H1 (cell line): ENCODE results near the gene MRM2. TPM values are rescaled to one million over a fixed set of nuclear protein-coding genes. Genes with fewer than 3 reads are reported as not detected.

Experiments
- CTCF ChIA-PET: fragments of 300-600 bp; sonication (Branson Sonifier 250); formaldehyde crosslinking; loops from one replicate; lab custom pipeline; 2021; ENCODE audit not compliant: partially characterized antibody; lab: Charles Lee
- POLR2A ChIA-PET: fragments of 300-600 bp; sonication (Branson Sonifier 250); formaldehyde crosslinking; loops from one replicate; lab custom pipeline; 2021; ENCODE audit warnings: inconsistent platforms; ENCODE audit not compliant: partially characterized antibody; lab: Charles Lee
- DNase-seq, 2 experiments: peaks; one replicate each; pipeline versions ENCODE4 v3.0.0 to v3.0.0-alpha.2; 2010 to 2022; ENCODE audit warnings: low spot score in 2 of 2, low read depth in 1 of 2, mixed read lengths in 1 of 2
- FAIRE-seq: peaks from 2 replicates; lab custom pipeline; 2011; peaks lifted over from hg19 to GRCh38; lab: Jason Lieb, UNC
- H2AFZ ChIP-seq: 2 replicates; pipeline ENCODE4 v1.8.1; 2012; ENCODE audit warnings: low read length, inconsistent platforms
- H2AK5ac ChIP-seq: 2 replicates; pipeline ENCODE4 v1.6.1; 2013; ENCODE audit warnings: low read depth, low read length
- H2BK120ac ChIP-seq: replicated peaks from 2 replicates; pipeline ENCODE3; 2013; ENCODE audit warnings: low read depth, low read length, inconsistent platforms
- H2BK12ac ChIP-seq: 2 replicates; pipeline ENCODE4 v1.6.1; 2013; ENCODE audit warnings: low read depth, low read length
- H2BK15ac ChIP-seq: 2 replicates; pipeline ENCODE4 v1.6.1; 2013; ENCODE audit warnings: low read length
- H2BK20ac ChIP-seq: 2 replicates; pipeline ENCODE4 v1.6.1; 2013; ENCODE audit warnings: low read length
- H2BK5ac ChIP-seq: 2 replicates; pipeline ENCODE4 v1.6.1; 2013; ENCODE audit warnings: low read depth, low read length
- H3K14ac ChIP-seq: 2 replicates; pipeline ENCODE4 v1.6.1; 2013; ENCODE audit warnings: inconsistent platforms; ENCODE audit not compliant: insufficient read length
- H3K18ac ChIP-seq: 2 replicates; pipeline ENCODE4 v1.6.1; 2013; ENCODE audit warnings: low read length; ENCODE audit errors: extremely low read depth
- H3K23ac ChIP-seq: 2 replicates; pipeline ENCODE4 v1.6.1; 2013; ENCODE audit warnings: inconsistent platforms; ENCODE audit not compliant: insufficient read length
- H3K23me2 ChIP-seq: 2 replicates; pipeline ENCODE4 v1.6.1; 2013; ENCODE audit warnings: low read depth, low read length
- H3K27ac ChIP-seq: 2 replicates; pipeline ENCODE4 v1.6.1; 2011; ENCODE audit warnings: low read depth, low read length, inconsistent platforms
- H3K27me3 ChIP-seq, 4 experiments: replicated peaks in 1 of 4; 1 replicate in 1 of 4; 2 replicates in 3 of 4; pipeline versions ENCODE4 v1.6.1 to v1.8.1; 2011 to 2013; ENCODE audit warnings: low read length in 3 of 4, mild to moderate bottlenecking in 3 of 4, inconsistent platforms in 2 of 4, mixed read lengths in 2 of 4, moderate library complexity in 1 of 4; ENCODE audit not compliant: control insufficient read depth in 3 of 4, insufficient read depth in 3 of 4; ENCODE audit errors: extremely low read depth in 1 of 4
- H3K36me3 ChIP-seq, 4 experiments: 2 replicates each; pipeline versions ENCODE4 v1.6.1 to v1.8.1; 2011 to 2013; ENCODE audit warnings: mild to moderate bottlenecking in 4 of 4, low read length in 3 of 4, moderate library complexity in 2 of 4, control low read depth in 1 of 4, inconsistent platforms in 1 of 4; ENCODE audit not compliant: insufficient read depth in 4 of 4, control insufficient read depth in 2 of 4
- H3K4ac ChIP-seq: replicated peaks from 2 replicates; pipeline ENCODE3; 2013; ENCODE audit warnings: low read length, low read depth, mixed read lengths, inconsistent platforms; ENCODE audit not compliant: insufficient read length
- H3K4me1 ChIP-seq, 4 experiments: replicated peaks in 1 of 4; 1 replicate in 1 of 4; 2 replicates in 3 of 4; pipeline versions ENCODE4 v1.6.1 to v1.8.1; 2011 to 2013; ENCODE audit warnings: low read length in 3 of 4, inconsistent platforms in 2 of 4, mixed read lengths in 1 of 4; ENCODE audit not compliant: insufficient read depth in 4 of 4, control insufficient read depth in 3 of 4
- H3K4me2 ChIP-seq, 2 experiments: 2 replicates each; pipeline versions ENCODE4 v1.6.1 to v1.8.1; 2011 to 2013; ENCODE audit warnings: low read depth in 2 of 2, low read length in 2 of 2, control low read depth in 1 of 2, inconsistent platforms in 1 of 2, mild to moderate bottlenecking in 1 of 2; ENCODE audit not compliant: insufficient read depth in 1 of 2
- H3K4me3 ChIP-seq, 4 experiments: fragments of 200-600, 300-600 bp in 1 of 4; sonication (generic), shearing (Covaris generic), sonication (Bioruptor Twin) in 1 of 4; 2 replicates each; pipeline versions ENCODE4 v1.5.1 to v1.8.1; 2011 to 2016; ENCODE audit warnings: low read length in 4 of 4, low read depth in 3 of 4, control low read depth in 2 of 4, inconsistent platforms in 2 of 4, mild to moderate bottlenecking in 2 of 4, mixed read lengths in 1 of 4, moderate library complexity in 1 of 4; ENCODE audit not compliant: insufficient read depth in 2 of 4; ENCODE audit errors: extremely low read depth in 1 of 4
- H3K56ac ChIP-seq: replicated peaks from 2 replicates; pipeline ENCODE3; 2013; ENCODE audit warnings: low read depth, mild to moderate bottlenecking, mixed read lengths, low read length, inconsistent platforms; ENCODE audit not compliant: insufficient read length
- H3K79me1 ChIP-seq: 2 replicates; pipeline ENCODE4 v1.6.1; 2013; ENCODE audit warnings: low read depth, low read length, control low read depth
- H3K79me2 ChIP-seq, 2 experiments: 2 replicates each; pipeline versions ENCODE4 v1.6.1 to v1.8.1; 2012 to 2013; ENCODE audit warnings: low read length in 2 of 2, mild to moderate bottlenecking in 2 of 2, inconsistent platforms in 1 of 2; ENCODE audit not compliant: insufficient read depth in 2 of 2, control insufficient read depth in 1 of 2
- H3K9ac ChIP-seq, 4 experiments: replicated peaks in 1 of 4; 1 replicate in 1 of 4; 2 replicates in 3 of 4; pipeline versions ENCODE4 v1.6.1 to v1.8.1; 2011 to 2013; ENCODE audit warnings: low read depth in 3 of 4, low read length in 3 of 4, control low read depth in 2 of 4, mild to moderate bottlenecking in 2 of 4, moderate library complexity in 2 of 4, inconsistent platforms in 1 of 4; ENCODE audit errors: extremely low read depth in 1 of 4
- H3K9me3 ChIP-seq, 2 experiments: 2 replicates each; pipeline versions ENCODE4 v1.6.1 to v1.8.1; 2012 to 2013; ENCODE audit warnings: mild to moderate bottlenecking in 2 of 2, moderate library complexity in 2 of 2, control low read depth in 1 of 2, inconsistent platforms in 1 of 2, low read depth in 1 of 2, low read length in 1 of 2, mixed read lengths in 1 of 2; ENCODE audit not compliant: insufficient read depth in 2 of 2
- H4K20me1 ChIP-seq, 2 experiments: replicated peaks in 1 of 2; 2 replicates each; pipeline versions ENCODE3 to v1.8.1; 2011 to 2013; ENCODE audit warnings: inconsistent platforms in 2 of 2, low read length in 2 of 2, mild to moderate bottlenecking in 1 of 2; ENCODE audit not compliant: insufficient read depth in 2 of 2, control insufficient read depth in 1 of 2
- H4K5ac ChIP-seq: 2 replicates; pipeline ENCODE4 v1.6.1; 2013; ENCODE audit warnings: low read length, low read depth, mixed read lengths, inconsistent platforms; ENCODE audit not compliant: insufficient read length
- H4K8ac ChIP-seq: 2 replicates; pipeline ENCODE4 v1.8.0; 2013; ENCODE audit warnings: mild to moderate bottlenecking, moderate library complexity, low read length, inconsistent platforms; ENCODE audit not compliant: insufficient read depth; ENCODE audit errors: extremely low read depth
- H4K91ac ChIP-seq: replicated peaks from 2 replicates; pipeline ENCODE3; 2013; ENCODE audit warnings: low read length, mixed read lengths, inconsistent platforms; ENCODE audit not compliant: insufficient read length
- BACH1 ChIP-seq: IDR thresholded peaks from 2 replicates; pipeline ENCODE4 v1.6.1; 2012; ENCODE audit warnings: low read length, improper control_type of control experiment
- NANOG ChIP-seq: IDR thresholded peaks from 2 replicates; pipeline ENCODE4 v1.6.1; 2011; ENCODE audit warnings: low read length, low read depth, mild to moderate bottlenecking, inconsistent platforms; ENCODE audit not compliant: insufficient read depth, poor library complexity, severe bottlenecking
- RBBP5 ChIP-seq: IDR thresholded peaks from 2 replicates; pipeline ENCODE4 v1.7.1; 2012; ENCODE audit warnings: low read depth, mild to moderate bottlenecking, inconsistent platforms, low read length, moderate library complexity, borderline replicate concordance
- SIRT6 ChIP-seq: IDR thresholded peaks from one replicate; pipeline ENCODE4 v1.7.1; 2012; ENCODE audit warnings: low read length, inconsistent platforms
- SP1 ChIP-seq: IDR thresholded peaks from 2 replicates; pipeline ENCODE4 v1.6.1; 2011; ENCODE audit warnings: low read depth, low read length
- TCF12 ChIP-seq: IDR thresholded peaks from 2 replicates; pipeline ENCODE4 v1.6.1; 2011; ENCODE audit warnings: low read depth, mild to moderate bottlenecking, low read length
- YY1 ChIP-seq: IDR thresholded peaks from 2 replicates; pipeline ENCODE4 v1.6.1; 2011; ENCODE audit warnings: low read depth, mild to moderate bottlenecking, low read length
- WGBS, 2 experiments: shearing (Covaris generic) in 1 of 2; methylation state at CpG; one replicate each; pipeline versions ENCODE4 v1.1.6 to v1.1.7; 2013 to 2015; ENCODE audit warnings: low lambda C conversion rate in 2 of 2, mixed read lengths in 2 of 2, inconsistent platforms in 1 of 2, low coverage in 1 of 2, missing lambda C conversion rate in 1 of 2; ENCODE audit not compliant: insufficient replicate concordance in 2 of 2, insufficient coverage in 1 of 2, insufficient read length in 1 of 2; ENCODE audit errors: extremely low coverage in 1 of 2, missing lambda C conversion rate in 1 of 2; 5-methylcytosine and 5-hydroxymethylcytosine counted together
- polyA plus RNA-seq, 7 experiments: library from polyadenylated mRNA; depleted of rRNA in 3 of 7; stranded (reverse) in 5 of 7; unstranded in 2 of 7; fragments of >200 nt in 5 of 7; fragments of 200-250 nt in 2 of 7; gene quantifications; 1 replicate in 5 of 7; 2 replicates in 1 of 7; 4 replicates in 1 of 7; pipeline versions ENCODE4 v1.2.1 to v1.2.3, GENCODE V29; 2011 to 2013; ENCODE audit warnings: missing spikeins in 2 of 7, mixed read lengths in 2 of 7
- total RNA-seq: library from RNA; stranded (reverse); fragmentation: NEBNext Ultra II Directional; extraction: Animal tissue kit (Norgen Biotek cat#: 25700); gene quantifications from 2 replicates; pipeline ENCODE4 v1.2.1, GENCODE V29; 2021
- TF ChIP-seq, protein P1 (sequence below): IDR thresholded peaks from 2 replicates; pipeline ENCODE4 v1.6.1; 2011; ENCODE audit warnings: low read depth, mild to moderate bottlenecking, low read length; ENCODE audit not compliant: insufficient read depth

Gene MRM2
- total and polyA plus RNA-seq, 2 of the 8 experiments (the other 6 are each of a cell fraction or from before 2014, with no cell fraction given), result 17.2 to 38.6 TPM

DNA sequence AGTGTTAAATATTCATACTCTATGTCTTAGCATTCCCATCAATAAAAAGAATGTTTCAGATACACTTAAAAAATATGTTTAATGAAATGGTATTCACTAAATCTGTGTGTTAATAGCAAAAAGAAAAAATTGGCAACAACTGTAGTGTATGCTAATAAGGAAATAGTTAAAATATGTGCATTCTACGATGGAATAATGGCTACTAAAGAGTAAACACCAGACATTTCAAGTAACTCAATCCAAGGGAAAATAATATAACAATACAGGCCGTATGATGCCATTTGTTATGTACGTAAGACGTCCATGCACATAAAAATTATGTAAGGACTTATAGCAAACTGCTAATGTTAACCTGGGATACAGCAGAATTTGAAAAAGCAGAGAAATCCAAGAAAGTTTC, 55.8 kb downstream of the MRM2 start:
- H4K8ac ChIP-seq, result no peak overlapping the region

More for the DNA sequence above, 55.8 kb downstream of the MRM2 start:
- ChIA-PET POLR2A (no interaction called here), CTCF (interaction anchor here (0.9 kb wide), 1 partner anchor 9 kb away, joined by 3 read pairs; no protein-coding TSS in a partner anchor)
- no peak overlapping the region for H2AFZ ChIP-seq
- no peaks in the 10 kb centered on the region for H3K4me1 ChIP-seq
- H4K20me1 ChIP-seq, result no peaks in the 10 kb centered on the region
- no peak overlapping the region for H3K18ac ChIP-seq
- H2BK5ac ChIP-seq, result no peak overlapping the region
- H2BK20ac ChIP-seq, result no peak overlapping the region
- WGBS, 2 experiments, result 96% methylated on average over 4 of the region's 4 CpGs; no CpG with 5 or more reads in 1 of the 2 experiments
- H3K9ac ChIP-seq, result no peak overlapping the region
- peaks cover 3 to 12% of the 10 kb centered on the region in 2 experiments; a peak in 1 of 4 replicates for H3K9me3 ChIP-seq
- H3K27me3 ChIP-seq, result no peaks in the 10 kb centered on the region
- no peak overlapping the region for H3K14ac ChIP-seq
- no peak overlapping the region for H3K27ac ChIP-seq
- H3K4me2 ChIP-seq, result no peak overlapping the region
- no peak for FAIRE-seq
- H4K5ac ChIP-seq, result no peak overlapping the region
- no peak overlapping the region for H3K23ac ChIP-seq
- H3K23me2 ChIP-seq, result no peaks in the 10 kb centered on the region
- no peak for DNase-seq
- TF ChIP-seq RBBP5, result no peak
- TF ChIP-seq BACH1, result no peak
- TF ChIP-seq, protein P1, sequence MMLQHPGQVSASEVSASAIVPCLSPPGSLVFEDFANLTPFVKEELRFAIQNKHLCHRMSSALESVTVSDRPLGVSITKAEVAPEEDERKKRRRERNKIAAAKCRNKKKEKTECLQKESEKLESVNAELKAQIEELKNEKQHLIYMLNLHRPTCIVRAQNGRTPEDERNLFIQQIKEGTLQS, result no peak
- no peak for TF ChIP-seq YY1
- TF ChIP-seq SIRT6, result no peak
- TF ChIP-seq NANOG, result no peak
- no peak for TF ChIP-seq TCF12
- TF ChIP-seq SP1, result no peak
- no peak overlapping the region for H2BK15ac ChIP-seq
- H2BK12ac ChIP-seq, result no peak overlapping the region
- H2AK5ac ChIP-seq, result no peak overlapping the region
- no peak overlapping the region for H3K4me3 ChIP-seq
- H3K4ac ChIP-seq, result no peak overlapping the region
- H3K79me1 ChIP-seq, result peaks cover 2% of the 10 kb centered on the region; the same call in 1 of the 2 replicates
- H4K91ac ChIP-seq, result no peak overlapping the region
- H3K79me2 ChIP-seq, result peaks cover 0 to 10% of the 10 kb centered on the region in 2 experiments; a peak in 1 of 4 replicates
- no peak overlapping the region for H3K56ac ChIP-seq
- no peak overlapping the region for H2BK120ac ChIP-seq
- H3K36me3 ChIP-seq, result peaks cover 0 to 14% (median 3%) of the 10 kb centered on the region in 4 experiments; a peak in 2 of 8 replicates
